Femur (tissue), 1 donor: ENCODE measurements around the gene CYP3A4.
A peak's percentile ranks its signal among the peaks of the same experiment; 100 is the strongest.
"Not testable (repeated sequence)": the region's sequence is repeated elsewhere in the genome, so short reads cannot be mapped to it uniquely, and the experiment has no call there.

ENCODE experiments used
- DNase-seq: peaks from one replicate; pipeline ENCODE4 v3.0.0-alpha.2; 2017

The CYP3A4 gene

GRCh38 chr7:99748846-99749579, 35.0 kb downstream of the CYP3A4 start:
- DNase-seq = no peak

- not testable (repeated sequence) for DNase-seq
Measured at GRCh38 chr7:99746915-99747314, 37.1 kb downstream of the CYP3A4 start.

GRCh38 chr7:99745395-99745794, 38.6 kb downstream of the CYP3A4 start:
- not testable (repeated sequence) for DNase-seq

GRCh38 chr7:99742737-99743394, 41.1 kb downstream of the CYP3A4 start:
- DNase-seq = no peak

- DNase-seq = no peak
Measured at GRCh38 chr7:99741441-99741795, 42.6 kb downstream of the CYP3A4 start.

- DNase-seq = no peak
Measured at GRCh38 chr7:99740573-99741440, 43.2 kb downstream of the CYP3A4 start.

GRCh38 chr7:99739699-99740572, 44.0 kb downstream of the CYP3A4 start:
- DNase-seq = no peak

GRCh38 chr7:99737726-99738125, 46.3 kb downstream of the CYP3A4 start:
- DNase-seq = no peak

- not testable (repeated sequence) for DNase-seq
Measured at GRCh38 chr7:99736667-99737066, 47.3 kb downstream of the CYP3A4 start.

- no peak for DNase-seq
Measured at GRCh38 chr7:99734987-99735386, 49.0 kb downstream of the CYP3A4 start, which contains the start of gene CYP3A7. Gene CYP3A7 (minus strand): TSS chr7:99735196. CDS start chr7:99735093, 103 bp downstream.

GRCh38 chr7:99733448-99733847, 50.5 kb downstream of the CYP3A4 start:
- no peak for DNase-seq

- DNase-seq = no peak
Measured at GRCh38 chr7:99733003-99733402, 51.0 kb downstream of the CYP3A4 start.

GRCh38 chr7:99731638-99732374, 52.2 kb downstream of the CYP3A4 start:
- no peak for DNase-seq

- no peak for DNase-seq
Measured at GRCh38 chr7:99730992-99731391, 53.0 kb downstream of the CYP3A4 start.

- DNase-seq = no peak
Measured at GRCh38 chr7:99730238-99730810, 53.7 kb downstream of the CYP3A4 start.

- no peak for DNase-seq
Measured at GRCh38 chr7:99729486-99730237, 54.3 kb downstream of the CYP3A4 start.

- DNase-seq = no peak
Measured at GRCh38 chr7:99728615-99729014, 55.4 kb downstream of the CYP3A4 start.

- DNase-seq = not testable (repeated sequence)
Measured at GRCh38 chr7:99723201-99723600, 60.8 kb downstream of the CYP3A4 start.

GRCh38 chr7:99720800-99721595, 63.0 kb downstream of the CYP3A4 start:
- peak; percentile 29 for DNase-seq
